ENCODE measurements around the gene ABTB2.

ABTB2 gene

GRCh38 chr11:34162493-34162820 lies 195.4 kb downstream of the ABTB2 start:
- DNase-seq = no peak

GRCh38 chr11:34161812-34162492 lies 195.9 kb downstream of the ABTB2 start:
- no peak for DNase-seq

DNA sequence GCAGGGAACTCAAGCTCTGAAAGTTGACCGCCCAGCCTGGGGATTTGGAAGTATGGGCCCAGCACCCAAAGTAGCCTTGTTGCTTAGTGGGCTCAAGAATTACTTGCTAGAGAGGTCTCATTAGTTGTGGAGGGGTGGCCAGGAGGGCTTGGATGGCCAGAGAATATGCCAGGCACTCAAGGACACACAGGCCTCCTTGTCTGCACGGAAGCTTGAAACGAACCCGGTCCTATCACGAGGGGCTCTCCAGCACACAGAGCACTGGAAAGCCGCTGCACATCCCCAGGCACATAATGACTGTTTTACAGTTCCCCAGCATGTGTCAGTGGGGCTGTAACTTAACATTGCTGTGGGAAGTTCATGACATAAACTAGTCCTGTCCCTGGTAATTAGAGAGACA lies 196.4 kb downstream of the ABTB2 start:
- DNase-seq = no peak

DNA sequence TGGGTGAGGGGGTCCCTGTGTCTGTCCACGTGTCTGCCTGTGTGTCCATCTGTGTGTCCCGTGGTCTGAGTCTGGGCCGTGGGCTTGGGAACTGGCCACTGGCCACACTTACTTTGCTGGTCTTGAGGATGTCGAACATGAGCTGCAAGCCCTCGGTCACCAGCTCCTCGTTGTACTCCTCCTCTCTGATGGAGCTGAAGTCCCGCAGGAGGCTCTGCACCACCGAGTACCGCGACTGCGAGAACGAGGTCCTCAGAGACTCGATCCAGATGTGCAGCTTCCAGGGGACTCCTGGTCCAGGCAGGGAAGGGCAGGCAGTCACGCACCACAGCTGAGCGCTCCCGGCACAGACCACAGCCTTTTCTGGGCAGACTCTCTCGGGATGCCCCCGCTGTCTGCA lies 197.0 kb downstream of the ABTB2 start:
- no peak for DNase-seq

DNA sequence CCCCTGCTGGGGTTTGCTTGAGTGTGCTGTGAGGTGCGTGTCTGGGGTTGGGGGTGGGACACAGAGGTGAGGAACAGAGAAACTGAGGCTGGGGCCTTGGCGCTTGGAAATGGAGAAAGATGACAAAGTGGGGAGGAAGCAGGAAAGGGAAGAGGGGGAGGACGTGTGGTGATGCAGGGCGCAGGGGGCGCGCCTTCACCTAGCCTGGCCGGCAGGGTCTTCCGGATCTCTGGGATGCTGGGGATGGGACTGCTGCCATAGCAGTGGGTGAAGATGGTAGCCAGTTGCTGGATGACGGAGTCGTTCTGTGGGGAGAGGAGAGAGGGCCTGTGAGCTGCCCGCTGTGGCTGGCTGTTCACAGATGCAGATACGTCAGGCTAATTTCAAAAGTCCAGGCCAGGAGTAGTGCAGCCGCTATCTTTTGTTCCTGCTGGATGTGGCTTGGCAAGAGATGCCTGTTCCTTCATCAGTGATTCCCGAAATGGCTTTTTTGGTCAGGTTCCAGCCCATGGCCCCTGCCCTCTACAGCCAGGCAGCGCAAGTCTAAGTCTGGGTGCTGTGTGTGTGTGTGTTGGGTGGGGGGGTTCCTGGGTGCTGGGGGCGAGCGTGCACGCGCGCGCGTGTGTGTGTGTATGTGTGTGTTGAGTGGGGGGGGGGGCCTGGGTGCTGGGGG lies 197.6 kb downstream of the ABTB2 start:
- DNase-seq = no peak

GRCh38 chr11:34158661-34159060 lies 199.1 kb downstream of the ABTB2 start:
- DNase-seq = no peak

GRCh38 chr11:34157163-34157562 lies 200.6 kb downstream of the ABTB2 start:
- DNase-seq = no peak

GRCh38 chr11:34155757-34156062 lies 202.1 kb downstream of the ABTB2 start:
- no peak for DNase-seq

GRCh38 chr11:34155057-34155756 lies 202.6 kb downstream of the ABTB2 start:
- DNase-seq = no peak

DNA sequence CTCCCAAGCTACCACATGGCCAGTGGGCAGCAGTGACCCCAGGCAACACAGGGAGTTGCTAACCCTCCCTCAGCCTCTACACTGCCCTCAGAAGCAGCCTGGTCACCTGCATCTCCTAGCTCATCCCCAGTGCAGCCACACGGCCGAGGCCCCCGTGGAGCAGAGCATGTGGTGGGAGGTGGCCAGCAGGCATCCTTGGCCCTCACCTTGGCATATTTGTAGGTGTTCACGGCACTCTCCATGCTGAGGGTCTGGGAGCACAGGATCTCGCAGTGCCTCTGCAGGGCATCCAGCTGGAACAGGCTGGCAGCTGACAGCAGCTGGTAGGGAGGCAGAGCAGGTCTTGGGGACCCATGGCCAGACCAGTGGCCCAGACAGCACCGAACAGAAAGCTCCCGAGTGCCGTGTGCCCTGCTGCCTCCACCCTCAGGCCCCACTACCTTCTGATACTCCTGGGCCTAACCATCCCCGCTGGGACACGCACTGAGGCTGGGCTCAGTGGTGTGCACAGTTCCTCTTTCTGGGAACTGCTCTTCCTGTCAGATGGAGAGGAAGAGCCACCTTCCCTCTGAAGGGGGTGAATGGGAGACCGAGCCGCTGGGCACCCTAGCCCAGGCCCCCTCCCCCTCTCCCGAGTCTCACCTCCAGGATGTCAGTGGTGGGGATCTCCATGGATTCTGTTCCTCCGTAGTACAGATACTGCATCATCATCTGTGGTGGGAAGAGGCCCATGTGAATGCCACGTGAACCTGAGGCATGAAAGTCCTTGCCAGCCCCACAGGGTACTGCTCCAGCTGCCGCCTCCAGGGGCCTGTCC lies 203.5 kb downstream of the ABTB2 start:
- DNase-seq = no peak

- no peak for DNase-seq
Measured at GRCh38 chr11:34151916-34152845, 205.6 kb downstream of the ABTB2 start.

GRCh38 chr11:34151166-34151565 lies 206.6 kb downstream of the ABTB2 start:
- DNase-seq = no peak

- no peak for DNase-seq
Measured at GRCh38 chr11:34150494-34151151, 207.2 kb downstream of the ABTB2 start.

GRCh38 chr11:34149786-34150185 lies 208.0 kb downstream of the ABTB2 start:
- DNase-seq = no peak

DNA sequence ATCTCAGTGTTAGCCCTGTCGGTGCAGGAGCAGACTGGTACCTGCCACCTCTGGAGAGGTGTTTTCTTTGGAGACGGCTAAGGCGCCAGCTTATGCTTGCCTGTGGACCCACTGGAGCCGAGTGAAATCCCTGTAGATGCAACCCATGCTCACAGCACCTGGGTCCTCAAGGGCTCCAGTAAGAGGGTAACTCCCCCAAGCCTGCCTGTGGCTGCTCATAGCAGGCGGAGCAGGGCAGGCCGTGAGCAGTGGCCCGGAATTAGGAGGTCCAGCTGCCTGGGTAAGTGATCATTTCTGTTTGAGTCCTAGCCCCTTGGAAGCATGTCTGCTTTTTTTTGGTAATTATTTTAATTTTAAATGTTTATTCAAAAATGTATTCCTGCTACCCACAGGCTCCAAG lies 208.5 kb downstream of the ABTB2 start:
- DNase-seq = no peak

- DNase-seq = no peak
Measured at GRCh38 chr11:34148504-34149165, 209.2 kb downstream of the ABTB2 start.

GRCh38 chr11:34147581-34147980 lies 210.2 kb downstream of the ABTB2 start:
- no peak for DNase-seq

GRCh38 chr11:34146866-34147265 lies 210.9 kb downstream of the ABTB2 start:
- DNase-seq = no peak

DNA sequence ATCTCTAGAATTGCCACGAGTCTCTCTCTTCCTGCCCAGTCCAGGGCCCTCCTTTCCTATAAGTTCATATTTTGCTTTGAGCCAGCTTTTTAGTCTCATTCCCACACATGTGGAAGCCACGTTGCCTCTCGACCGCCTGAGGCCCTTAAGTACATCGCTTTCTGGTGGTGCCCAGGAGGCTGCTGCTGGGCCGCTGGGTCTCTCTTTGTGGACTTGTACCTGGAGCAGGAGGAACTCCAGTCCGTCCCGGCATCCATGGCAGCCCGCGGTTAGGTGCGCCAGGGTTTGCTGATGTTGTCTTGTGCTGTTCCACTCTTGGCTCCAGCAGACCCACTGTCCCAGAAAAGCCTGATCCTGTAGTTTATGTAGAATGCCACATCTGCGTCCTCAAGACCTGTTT lies 211.4 kb downstream of the ABTB2 start:
- no peak for DNase-seq

GRCh38 chr11:34145847-34146381 lies 211.9 kb downstream of the ABTB2 start:
- DNase-seq = no peak

- no peak for DNase-seq
Measured at GRCh38 chr11:34145073-34145472, 212.7 kb downstream of the ABTB2 start.
